ENCODE results near the gene COL23A1.
"Not testable (repeated sequence)": the region's sequence is repeated elsewhere in the genome, so short reads cannot be mapped to it uniquely, and the experiment has no call there.

COL23A1 gene

DNA sequence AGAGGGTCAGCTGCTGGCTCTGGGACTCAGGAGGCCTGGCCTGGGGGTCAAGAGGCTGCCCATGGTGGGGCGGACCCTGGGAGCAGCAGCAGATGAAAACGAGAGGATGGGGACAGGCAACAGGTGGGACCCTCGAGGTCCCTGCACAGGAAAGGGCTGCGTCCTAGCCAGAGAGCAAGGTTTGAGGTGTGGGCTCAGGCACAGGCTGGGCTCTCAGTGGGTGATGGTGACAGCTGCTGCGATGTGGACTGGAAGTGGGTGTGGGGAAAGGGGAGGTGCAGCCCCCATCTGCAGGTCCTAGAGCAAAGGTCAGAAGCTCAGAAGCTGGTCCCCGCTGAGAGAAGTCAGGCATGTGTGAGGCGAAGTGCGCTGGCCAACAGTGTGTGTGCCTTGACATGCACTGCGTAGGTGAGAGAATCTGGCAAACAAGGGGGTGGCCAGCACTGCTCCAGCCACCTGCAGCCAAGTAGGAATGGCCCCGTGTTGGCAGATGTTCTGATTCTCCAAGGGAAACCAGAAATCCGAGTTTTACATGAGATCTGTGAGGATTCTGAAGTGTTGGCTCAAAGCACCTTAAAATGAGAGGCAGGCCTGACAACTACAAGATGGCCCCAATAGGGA, 85.7 kb downstream of the COL23A1 start:
- DNase-seq (ENCODE audit: low spot score): no peak

DNA sequence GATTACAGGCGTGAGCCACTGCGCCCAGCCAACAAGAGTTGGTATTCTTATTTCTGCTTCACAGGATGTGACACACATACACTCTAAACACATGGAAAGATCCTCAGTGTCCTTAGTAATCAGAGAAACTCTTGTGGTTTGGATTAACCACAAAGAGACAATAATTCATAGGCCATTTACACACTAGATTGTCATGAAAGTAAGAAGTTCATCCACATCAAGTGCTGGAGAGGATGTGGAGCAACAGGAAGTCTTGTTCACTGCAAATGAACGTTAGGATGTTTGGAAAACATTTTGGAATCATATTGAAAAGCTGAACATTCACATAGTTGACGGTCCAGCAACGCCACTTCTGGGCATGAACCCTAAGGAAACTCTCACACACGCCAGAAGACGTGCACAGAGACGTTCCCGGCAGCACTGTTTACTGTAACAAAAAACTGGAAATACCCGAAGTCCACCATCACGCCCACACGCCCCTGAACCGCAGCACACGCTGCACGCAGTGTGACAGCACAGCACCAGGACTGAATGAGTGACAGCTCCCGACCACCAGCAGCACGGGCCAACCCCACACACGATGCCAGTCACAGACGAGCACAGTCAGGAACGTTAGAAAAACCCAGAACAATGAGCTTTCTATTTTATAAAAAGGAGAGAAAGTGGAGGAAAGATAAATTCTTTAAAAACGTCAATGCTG, 87.6 kb downstream of the COL23A1 start:
- DNase-seq (ENCODE audit: low spot score): no peak

DNA sequence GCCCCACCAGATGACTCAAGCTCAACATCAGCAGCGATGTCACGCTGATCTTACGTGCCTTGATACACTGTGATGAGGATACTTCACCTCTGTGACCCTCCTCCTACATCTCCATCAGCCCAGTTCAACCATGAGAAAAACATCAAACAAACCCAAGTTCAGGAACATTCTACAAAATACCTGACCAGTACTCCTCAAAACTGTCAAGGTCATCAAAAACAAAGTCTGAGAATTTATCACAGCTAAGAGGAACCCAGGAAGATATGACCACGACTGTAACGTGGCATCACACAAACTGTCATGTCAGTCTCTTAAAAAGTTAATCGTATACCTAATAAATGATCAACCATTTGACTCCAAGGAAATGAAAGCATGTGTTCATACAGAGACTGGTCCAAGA, 90.8 kb downstream of the COL23A1 start:
- DNase-seq (ENCODE audit: low spot score): no peak

DNA sequence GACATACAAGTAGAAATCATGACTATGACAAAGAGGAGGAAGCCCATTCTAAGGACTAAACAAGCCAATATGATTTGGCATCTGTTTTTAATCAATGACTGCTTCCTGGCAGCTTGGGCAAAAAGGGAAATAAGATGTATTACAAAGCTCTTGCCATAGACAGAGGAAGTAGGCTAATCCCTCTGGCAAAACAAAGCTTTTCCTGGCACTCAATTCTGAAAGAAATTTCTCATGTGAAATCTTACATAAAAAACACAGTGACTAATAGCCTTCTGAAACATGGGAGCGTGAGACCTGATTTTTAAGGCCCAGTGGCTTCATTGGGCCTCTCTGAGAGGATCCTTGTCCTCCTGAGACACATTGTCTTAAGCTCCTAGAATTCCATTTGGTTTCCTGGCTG, 93.6 kb downstream of the COL23A1 start:
- DNase-seq (ENCODE audit: low spot score): no peak

DNA sequence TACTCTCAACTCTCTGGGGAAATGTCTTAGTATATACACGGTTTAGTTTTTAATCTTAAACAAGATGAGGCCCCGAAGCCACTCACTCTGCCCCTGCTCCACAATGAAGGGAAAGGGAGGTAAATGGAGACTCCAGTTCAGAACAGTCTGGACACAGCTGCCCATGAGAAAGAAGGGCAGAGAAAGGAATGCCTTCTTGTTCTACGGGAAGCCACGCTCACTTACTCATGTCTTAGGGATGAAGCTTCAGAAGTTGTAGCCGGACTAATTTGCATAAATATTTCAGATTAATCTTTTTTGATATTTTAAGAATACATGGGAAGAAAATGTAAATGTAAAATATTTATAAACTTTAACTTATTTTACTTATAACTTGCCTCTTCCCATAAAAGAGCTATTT, 94.0 kb downstream of the COL23A1 start:
- no peak for DNase-seq (ENCODE audit: low spot score)

DNA sequence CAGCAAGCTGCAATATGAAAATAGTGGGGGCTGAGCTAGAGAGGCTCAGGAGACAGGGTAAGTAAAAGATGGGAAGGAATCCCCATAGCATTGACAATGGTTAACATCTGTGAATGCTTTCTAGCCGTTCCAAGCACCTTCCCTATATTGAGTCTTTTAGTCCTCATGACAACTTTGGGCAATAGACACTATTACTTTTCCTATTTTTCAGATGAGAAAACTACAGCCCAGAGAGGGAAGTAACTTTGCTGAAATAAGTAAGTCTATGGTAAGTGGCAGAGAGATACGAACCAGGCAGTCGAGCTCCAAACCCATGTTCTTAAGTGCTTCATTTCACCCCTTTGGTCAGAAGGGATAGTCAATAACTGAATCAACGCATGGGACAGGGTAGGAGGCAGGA, 94.5 kb downstream of the COL23A1 start:
- DNase-seq (ENCODE audit: low spot score): no peak

DNA sequence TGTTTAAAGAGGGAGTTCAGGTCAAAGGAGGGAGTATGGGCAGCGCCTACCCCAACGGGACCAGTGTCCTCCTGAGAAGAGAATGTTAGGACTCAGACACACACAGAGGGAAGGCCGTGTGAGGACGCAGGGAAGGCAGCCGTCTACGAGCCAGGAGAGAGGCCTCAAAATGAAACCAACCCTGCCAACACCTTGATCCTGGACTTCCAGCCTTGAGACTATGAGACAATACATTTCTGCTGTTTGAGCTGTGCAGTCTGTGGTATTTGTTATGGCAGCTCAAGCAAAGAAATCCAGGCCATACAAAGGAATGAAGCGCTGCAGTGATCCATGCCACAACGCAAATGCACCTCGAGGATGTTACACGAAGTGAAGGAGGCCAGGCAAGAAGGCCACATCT, 97.9 kb downstream of the COL23A1 start:
- DNase-seq (ENCODE audit: low spot score): no peak

DNA sequence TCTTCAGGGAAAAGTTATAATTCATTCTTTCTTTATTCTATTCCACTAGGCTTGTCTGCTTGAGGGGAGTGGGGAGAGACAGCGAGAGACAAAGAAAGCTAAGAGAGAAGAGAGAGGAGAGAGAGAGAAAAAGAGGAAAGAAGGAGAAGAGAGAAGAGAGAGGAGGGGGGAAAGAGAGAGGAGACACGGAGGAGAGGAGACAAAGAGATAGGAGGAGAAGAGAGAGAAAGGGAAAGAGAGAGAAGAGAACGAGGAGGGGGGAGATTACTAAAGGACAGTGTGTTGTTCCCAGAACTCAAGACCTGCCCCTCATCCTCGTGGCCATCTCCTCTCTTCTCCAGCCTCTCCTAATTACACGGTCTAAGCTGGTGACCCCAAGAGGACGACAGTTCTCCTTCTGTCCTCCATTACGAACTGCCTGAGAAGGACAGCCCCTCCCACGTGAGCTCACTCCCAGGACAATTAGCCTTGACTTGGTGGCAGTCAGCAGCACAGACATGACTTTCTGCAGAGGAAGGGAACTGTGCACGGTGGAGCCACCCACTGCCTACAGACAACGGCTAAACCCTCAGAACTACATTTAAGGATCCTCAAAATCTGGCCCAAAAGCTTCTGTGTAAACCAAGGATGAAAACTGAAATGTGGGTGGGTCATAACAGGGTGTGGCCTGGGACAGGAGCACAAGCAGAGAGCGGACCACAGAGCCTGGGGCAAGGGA, 99.1 kb downstream of the COL23A1 start:
- DNase-seq (ENCODE audit: low spot score): no peak

DNA sequence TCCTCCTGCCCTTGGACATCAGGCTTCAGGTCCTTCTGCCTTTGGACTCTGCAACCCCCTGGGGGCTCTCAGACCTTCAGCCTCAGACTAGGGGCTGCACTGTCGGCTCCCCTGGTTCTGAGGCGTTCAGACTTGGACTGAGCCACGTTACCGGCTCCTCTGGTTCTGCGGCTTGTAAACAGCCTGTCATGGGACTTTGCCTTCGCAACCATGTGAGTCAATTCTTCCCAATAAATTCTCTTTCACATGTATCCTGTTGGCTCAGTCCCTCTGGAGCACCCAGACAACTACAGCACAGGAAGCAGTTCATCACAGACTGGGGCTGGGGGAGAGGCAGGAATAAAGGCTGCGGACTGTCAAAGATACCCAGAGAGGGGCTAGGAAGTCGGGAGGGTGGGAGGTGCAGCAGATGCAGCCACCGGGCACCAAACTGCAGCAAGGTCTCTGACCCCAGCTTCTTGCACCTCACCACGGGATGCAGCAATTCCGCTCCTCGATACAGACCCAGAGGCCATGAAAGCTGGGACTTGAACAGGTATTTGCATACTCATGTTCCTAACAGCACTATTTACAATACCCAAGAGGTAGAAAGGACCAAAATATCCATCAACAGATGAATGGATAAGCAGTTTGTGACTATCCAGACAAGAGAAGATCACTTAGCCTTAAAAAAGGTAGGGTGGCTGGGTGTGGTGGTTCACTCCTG, 100.8 kb downstream of the COL23A1 start:
- no peak for DNase-seq (ENCODE audit: low spot score)

DNA sequence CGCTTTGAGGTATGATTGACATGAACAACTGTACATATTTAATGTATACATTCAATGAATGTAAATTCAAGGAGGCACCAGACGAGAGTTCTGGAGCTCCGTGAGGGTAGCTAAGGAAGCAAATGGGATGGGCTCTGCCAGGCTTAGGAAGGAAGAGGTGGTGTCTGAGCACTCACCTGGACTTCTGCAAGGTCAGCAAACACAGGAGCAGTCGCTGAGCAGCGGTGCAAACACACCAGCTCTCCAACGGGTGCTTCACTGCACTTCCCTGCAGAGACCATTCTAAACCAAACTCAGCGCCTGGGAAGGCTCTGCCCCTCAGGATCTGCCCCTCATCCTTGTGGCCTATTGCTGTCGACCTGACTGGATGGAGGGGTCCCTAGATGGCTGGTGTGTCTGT, 101.5 kb downstream of the COL23A1 start:
- no peak for DNase-seq (ENCODE audit: low spot score)

DNA sequence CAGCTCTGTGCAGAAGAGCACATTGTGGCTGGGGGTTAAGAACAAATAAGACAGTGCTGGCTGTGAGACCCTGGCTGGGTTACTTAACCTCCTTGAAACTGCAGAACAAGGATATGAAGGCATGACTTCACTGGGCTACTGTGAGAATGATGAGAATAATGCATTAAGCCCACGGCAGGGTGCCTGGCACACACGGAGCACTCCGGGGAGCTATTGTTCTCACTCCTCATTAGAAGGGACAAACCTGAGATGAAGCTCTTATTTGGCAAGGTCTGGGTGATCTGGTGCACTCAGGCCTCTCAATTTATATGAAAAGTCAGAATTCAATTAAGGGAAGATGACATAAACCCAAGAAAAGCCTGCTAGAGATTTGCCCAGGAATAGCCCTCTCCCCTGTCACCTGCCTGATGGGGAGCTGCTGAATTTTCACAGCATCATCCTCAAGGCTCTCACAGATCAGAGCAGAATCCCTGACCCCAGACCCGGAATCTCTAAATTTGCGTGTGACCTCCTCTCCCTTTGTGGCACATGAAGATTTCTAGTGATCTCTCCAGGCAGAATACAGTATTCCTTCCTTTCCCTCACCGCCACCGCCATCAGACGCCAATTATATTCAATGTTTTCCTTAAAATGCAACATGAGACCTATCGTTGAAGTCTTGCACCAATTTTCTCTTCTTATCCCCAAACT, 102.1 kb downstream of the COL23A1 start:
- no peak for DNase-seq (ENCODE audit: low spot score)

DNA sequence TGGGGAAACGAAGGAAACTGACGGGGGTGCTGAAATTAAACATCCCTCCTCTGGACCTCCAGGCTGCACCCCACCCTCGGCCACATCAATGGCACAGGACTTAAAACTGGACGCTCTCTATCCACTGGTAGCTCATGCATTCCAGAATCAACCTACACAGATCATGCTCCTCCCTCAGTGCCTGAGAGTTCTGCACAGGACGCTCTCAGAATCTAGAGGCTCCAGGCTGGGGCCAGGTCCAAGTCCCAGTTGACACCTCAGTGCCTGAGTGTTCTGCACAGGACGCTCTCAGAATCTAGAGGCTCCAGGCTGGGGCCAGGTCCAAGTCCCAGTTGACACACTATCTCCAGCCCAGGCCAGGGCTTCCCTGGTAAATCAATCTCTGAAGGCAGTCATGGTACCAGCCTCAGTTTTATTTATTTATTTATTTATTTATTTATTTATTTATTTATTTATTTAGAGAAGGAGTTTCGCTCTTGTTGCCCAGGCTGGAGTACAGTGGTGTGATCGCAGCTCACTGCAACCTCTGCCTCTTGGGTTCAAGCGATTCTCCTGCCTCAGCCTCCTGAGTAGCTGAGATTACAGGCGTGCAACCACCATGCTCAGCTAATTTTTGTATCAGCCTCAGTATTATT, 103.2 kb downstream of the COL23A1 start:
- DNase-seq (ENCODE audit: low spot score): not testable (repeated sequence)

DNA sequence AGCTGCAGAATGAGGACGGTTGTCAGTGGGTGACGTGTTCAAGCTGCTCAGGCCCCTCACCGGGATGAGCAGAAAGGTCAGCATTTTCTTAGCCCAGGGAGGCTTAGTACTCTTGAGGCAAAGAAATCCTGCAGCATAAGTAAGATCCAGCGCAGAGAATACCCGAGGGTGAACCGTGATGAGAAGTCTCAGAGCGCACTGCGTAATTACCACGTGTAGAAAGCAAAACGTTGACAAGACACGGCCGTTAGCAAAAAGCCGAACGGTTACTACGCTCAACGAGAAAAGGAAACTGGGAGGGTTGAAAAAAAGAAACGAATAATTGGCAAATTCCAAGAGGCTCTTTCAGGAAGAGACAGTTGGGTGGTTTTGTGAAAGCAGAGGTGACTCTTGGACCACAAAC, 104.0 kb downstream of the COL23A1 start:
- no peak for DNase-seq (ENCODE audit: low spot score)

DNA sequence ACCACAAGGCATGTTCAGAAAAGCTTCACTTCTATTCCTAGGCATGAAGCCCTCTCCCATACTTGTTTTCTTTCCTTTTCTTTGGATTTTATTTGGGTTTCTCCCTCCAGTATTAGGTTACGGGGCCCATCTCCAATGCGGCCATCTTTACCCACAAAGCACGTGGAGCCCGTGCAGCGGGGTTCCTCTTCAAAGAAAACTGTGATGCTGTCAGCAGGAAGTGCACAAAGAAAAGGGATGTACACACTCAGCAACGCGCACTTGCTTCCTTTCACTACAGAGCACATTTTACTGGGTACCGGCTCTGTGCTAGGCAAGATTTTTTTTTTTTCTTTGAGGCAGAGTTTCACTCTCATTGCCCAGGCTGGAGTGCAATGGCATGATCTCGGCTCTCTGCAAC, 106.6 kb downstream of the COL23A1 start:
- peak; percentile 35 for DNase-seq (ENCODE audit: low spot score)

DNA sequence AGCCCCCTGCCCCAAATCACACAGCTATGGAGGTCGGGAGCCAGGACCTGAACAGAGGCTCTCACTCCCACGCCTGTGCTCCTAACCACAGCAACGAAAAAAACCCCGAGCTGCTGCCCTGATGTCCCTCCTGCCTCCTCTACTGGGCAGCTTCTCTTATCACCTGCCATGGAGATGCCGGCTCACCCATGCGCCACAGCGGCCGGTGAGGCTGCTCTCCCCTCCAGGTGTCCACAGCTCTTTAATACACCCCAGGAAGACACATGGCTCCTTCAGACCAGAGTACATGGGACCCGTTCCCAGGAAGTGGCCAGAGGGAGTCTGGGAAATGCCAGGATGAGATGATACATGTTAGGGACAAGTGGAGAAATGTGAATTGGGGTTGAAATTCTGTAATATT, 110.9 kb downstream of the COL23A1 start:
- DNase-seq (ENCODE audit: low spot score): no peak

DNA sequence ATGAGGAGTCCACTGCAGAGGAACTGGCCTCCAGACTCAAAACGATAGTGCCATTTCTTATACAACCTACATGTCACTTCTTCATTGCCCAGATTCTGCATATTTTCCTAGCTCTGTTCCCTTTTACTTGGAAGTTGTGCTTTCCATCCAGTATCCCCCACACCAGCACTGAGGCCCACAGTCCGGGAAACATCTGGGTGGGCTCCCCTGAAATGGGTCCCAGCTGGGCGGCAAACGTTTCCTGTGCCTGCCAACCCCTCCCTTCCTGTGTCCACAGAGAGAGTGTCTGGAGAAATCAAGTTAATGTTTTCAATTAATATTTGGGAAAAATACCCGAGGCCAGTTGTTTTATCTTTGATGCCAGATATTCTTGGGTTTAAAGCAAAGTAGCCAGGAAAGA, 111.8 kb downstream of the COL23A1 start:
- DNase-seq (ENCODE audit: low spot score): no peak

DNA sequence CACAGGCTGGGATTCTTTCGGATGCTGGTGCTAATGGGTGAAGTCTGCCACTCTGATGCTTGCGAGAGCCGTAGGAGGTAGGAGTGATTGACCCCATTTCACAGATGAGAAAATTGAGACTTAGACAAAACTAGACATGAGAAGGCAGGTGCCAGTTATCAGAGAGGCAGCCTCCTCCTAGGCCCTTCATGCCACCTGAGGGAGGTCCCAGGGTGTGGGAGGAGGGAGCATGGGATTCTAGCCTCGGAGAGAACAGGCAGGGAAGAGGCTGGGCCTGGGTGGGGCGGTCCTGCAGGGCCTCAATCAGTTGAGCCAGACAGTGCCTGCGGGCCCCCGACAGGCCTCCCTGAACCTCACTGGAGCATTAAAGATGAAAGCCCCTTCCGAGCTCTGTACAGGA, 112.4 kb downstream of the COL23A1 start:
- DNase-seq (ENCODE audit: low spot score): no peak

DNA sequence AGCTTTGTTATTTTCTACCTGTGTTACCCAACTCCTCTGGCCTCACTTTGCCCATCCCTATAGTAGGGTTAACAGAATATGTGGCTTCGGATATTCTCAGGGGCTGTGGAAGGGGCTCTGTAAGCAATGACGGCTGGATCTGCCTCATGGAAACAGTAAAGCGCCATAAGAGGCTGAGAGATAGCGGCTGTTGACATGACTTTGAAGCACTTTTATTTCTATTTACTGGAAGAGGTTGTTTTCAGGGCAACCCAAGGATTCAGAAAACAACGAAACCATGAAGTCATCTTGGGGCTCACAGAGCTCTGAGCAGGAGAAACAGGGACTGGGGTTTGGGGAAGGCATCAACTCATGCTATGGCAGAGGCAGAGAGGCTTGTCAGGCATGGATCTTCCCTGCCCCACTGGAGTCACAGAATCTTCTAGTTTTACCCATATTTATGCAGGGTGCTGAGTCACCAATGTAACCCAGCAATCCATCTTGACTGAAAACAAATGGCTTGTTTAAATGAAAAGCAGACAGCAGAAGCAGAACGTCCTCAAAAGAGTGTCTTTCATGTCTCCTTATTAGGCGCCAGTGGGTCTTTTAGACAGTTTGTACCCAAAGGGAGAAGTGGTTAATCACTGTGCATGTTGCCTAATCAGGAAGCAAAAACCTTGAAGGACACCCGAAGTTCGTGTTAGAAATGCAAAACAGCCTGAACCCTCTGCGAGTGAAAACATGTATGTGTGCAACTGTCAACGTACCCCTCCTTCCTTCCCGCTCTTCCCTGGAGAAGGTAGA, 113.0 kb downstream of the COL23A1 start:
- no peak for DNase-seq (ENCODE audit: low spot score)

DNA sequence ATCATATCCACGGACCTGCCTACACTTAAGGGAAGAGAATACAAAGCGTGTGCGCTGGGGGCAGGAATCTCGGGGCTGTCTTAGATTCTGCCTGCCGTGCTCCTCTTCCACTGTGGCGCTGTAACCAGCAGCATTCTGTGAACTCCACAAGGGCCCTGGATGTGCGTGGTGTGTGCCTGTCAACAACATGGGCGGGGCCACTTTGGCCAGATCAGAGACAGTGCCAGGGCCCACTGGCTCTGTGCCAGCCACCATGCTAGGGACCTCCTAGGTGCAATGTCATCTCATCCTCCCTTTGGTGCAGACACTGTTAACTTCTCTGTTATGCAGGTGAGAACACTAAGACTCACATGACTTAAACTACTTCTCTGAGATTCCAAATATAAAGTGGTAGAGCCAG, 113.7 kb downstream of the COL23A1 start:
- no peak for DNase-seq (ENCODE audit: low spot score)

DNA sequence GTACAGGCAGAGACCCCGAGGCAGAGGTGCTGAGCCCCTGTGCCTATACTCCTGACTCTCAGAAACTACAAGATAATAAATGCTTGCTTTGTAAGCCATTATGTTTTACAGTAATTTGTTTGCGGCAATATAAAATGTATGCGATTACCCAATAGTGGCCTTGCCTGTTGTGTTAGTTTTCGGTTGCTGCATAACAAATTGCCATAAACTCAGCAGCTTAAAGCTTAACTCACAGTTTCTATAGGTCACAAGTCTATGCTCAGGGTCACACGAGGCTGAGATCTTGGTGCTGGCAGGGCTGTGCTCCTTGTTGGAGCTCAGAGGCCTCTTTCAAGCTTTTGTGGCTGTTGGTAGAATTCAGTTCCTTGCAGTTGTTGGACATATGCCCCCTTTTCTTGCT, 114.8 kb downstream of the COL23A1 start:
- DNase-seq (ENCODE audit: low spot score): no peak

All from CD4-positive, alpha-beta T cell treated with Interleukin-2 at 100 ng/mL for 4 hours (primary cell).